OCI-LY1 (cell line): Measurements from ENCODE around the gene KRTAP3-2.

ENCODE experiments used
- H2AFZ ChIP-seq: fragments of 200-600 bp; sonication (generic), shearing (Covaris generic); 2 replicates; pipeline ENCODE4 v1.6.0; 2014; ENCODE audit warnings: antibody characterized with exemption, mild to moderate bottlenecking, low read length
- H3F3A ChIP-seq: fragments of 200-600 bp; sonication (generic), shearing (Covaris generic); 2 replicates; pipeline ENCODE4 v1.6.0; 2014; ENCODE audit warnings: mild to moderate bottlenecking, antibody characterized with exemption, low read length, moderate library complexity; ENCODE audit not compliant: insufficient read depth
- H3K27ac ChIP-seq: fragments of 200-600 bp; sonication (generic); 2 replicates; pipeline ENCODE4 v1.5.1; 2014; ENCODE audit warnings: low read length, mixed run types, mild to moderate bottlenecking, low read depth; ENCODE audit not compliant: poor library complexity, severe bottlenecking
- H3K27me3 ChIP-seq: fragments of 200-600 bp; sonication (generic); 2 replicates; pipeline ENCODE4 v1.6.0; 2014; ENCODE audit warnings: antibody characterized with exemption, mild to moderate bottlenecking, low read length, moderate library complexity; ENCODE audit not compliant: insufficient read depth
- H3K36me3 ChIP-seq: fragments of 200-600 bp; sonication (generic); 2 replicates; pipeline ENCODE4 v1.6.1; 2014; ENCODE audit warnings: mild to moderate bottlenecking, antibody characterized with exemption, low read length, moderate library complexity, mixed read lengths; ENCODE audit not compliant: insufficient read depth
- H3K4me1 ChIP-seq: fragments of 200-600 bp; sonication (generic); 2 replicates; pipeline ENCODE4 v1.5.1; 2014; ENCODE audit warnings: mild to moderate bottlenecking, low read length, moderate library complexity; ENCODE audit not compliant: insufficient read depth, severe bottlenecking
- H3K4me2 ChIP-seq: fragments of 200-600 bp; sonication (generic), shearing (Covaris generic); 2 replicates; pipeline ENCODE4 v1.6.1; 2014; ENCODE audit warnings: low read length
- H3K4me3 ChIP-seq: fragments of 200-600 bp; sonication (generic); 2 replicates; pipeline ENCODE4 v1.5.1; 2014; ENCODE audit warnings: low read length, low read depth, mild to moderate bottlenecking, mixed read lengths; ENCODE audit not compliant: poor library complexity, severe bottlenecking
- H3K79me2 ChIP-seq: fragments of 200-600 bp; shearing (Covaris generic); 2 replicates; pipeline ENCODE4 v1.6.1; 2016; ENCODE audit warnings: mixed run types, low read length, mixed read lengths; ENCODE audit not compliant: insufficient read depth
- H3K9ac ChIP-seq: fragments of 200-600 bp; sonication (generic), shearing (Covaris generic); 2 replicates; pipeline ENCODE4 v1.6.1; 2014; ENCODE audit warnings: mild to moderate bottlenecking, low read length, mixed read lengths
- H3K9me2 ChIP-seq: fragments of 200-600 bp; sonication (generic), shearing (Covaris generic); 2 replicates; pipeline ENCODE4 v1.6.1; 2014; ENCODE audit warnings: low read depth, mild to moderate bottlenecking, low read length, mixed read lengths
- H3K9me3 ChIP-seq: fragments of 200-600 bp; shearing (Covaris generic); 2 replicates; pipeline ENCODE4 v1.6.1; 2014; ENCODE audit warnings: low read length, mixed read lengths
- H4K20me1 ChIP-seq: fragments of 200-600 bp; sonication (generic), shearing (Covaris generic); 2 replicates; pipeline ENCODE4 v1.6.0; 2016; ENCODE audit warnings: mild to moderate bottlenecking, low read length; ENCODE audit not compliant: insufficient read depth
- EZH2 ChIP-seq: fragments of 200-600 bp; sonication (generic), shearing (Covaris generic); IDR thresholded peaks from 2 replicates; pipeline ENCODE4 v1.8.0; 2017; ENCODE audit warnings: borderline replicate concordance, mixed run types, mild to moderate bottlenecking, antibody characterized with exemption, low read length, moderate library complexity, mixed read lengths
- TF ChIP-seq, protein P1 (sequence below): fragments of 200-600 bp; sonication (generic), shearing (Covaris generic); IDR thresholded peaks from 2 replicates; pipeline ENCODE4 v1.5.1; 2017; ENCODE audit warnings: mild to moderate bottlenecking, antibody characterized with exemption, low read length, moderate library complexity, mixed read lengths

Gene KRTAP3-2

DNA sequence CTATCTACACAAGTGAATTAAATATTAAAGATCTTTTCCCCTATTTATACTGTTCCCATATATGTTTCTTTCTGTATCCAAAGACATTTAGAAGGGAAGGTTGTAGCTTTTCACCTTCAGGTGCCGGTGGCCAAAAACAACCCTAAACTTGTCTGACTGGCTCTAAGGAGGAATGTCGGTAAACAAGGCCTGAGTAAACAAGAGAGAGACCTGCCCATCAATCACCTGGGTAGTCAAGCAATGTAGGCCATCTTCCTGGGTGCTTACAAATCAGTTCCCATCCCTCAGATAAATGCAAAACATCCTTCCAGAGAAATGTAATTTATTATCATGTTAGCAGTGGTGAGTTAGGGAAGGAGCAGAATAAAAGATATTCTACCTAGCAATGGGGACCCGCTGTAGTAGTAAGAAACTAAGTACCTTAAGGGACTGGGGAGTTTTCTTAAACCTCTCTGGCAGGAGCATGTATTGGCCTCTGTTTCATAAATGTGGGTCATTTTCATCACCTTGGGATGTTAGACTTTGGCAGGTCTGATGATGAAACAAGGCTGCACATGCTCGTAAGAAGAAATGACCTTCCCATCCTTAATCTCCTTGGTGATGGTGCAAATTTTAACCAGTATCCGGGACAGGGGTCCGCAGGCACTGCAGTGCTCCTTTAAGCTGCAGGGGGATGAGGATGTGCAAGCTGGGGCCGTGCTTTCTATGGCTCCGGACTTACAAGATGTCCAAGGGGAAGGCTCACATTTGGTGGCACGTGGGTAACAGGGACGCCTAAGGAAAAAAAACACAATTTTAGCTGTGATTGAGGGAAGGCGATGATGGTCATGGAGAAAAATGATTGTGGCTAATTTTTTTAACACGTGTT, 41.4 kb downstream of the KRTAP3-2 start:
- H3K27me3 ChIP-seq, result no peaks in the 10 kb centered on the region
- no peak for TF ChIP-seq EZH2
- TF ChIP-seq, protein P1, sequence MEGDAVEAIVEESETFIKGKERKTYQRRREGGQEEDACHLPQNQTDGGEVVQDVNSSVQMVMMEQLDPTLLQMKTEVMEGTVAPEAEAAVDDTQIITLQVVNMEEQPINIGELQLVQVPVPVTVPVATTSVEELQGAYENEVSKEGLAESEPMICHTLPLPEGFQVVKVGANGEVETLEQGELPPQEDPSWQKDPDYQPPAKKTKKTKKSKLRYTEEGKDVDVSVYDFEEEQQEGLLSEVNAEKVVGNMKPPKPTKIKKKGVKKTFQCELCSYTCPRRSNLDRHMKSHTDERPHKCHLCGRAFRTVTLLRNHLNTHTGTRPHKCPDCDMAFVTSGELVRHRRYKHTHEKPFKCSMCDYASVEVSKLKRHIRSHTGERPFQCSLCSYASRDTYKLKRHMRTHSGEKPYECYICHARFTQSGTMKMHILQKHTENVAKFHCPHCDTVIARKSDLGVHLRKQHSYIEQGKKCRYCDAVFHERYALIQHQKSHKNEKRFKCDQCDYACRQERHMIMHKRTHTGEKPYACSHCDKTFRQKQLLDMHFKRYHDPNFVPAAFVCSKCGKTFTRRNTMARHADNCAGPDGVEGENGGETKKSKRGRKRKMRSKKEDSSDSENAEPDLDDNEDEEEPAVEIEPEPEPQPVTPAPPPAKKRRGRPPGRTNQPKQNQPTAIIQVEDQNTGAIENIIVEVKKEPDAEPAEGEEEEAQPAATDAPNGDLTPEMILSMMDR, result no peak
- no peak overlapping the region for H2AFZ ChIP-seq
- H3K79me2 ChIP-seq, result no peaks in the 10 kb centered on the region
- H3K27ac ChIP-seq, result no peak overlapping the region
- H3K4me2 ChIP-seq, result no peak overlapping the region
- H3K9me3 ChIP-seq, result no peaks in the 10 kb centered on the region
- no peaks in the 10 kb centered on the region for H3K9me2 ChIP-seq
- no peaks in the 10 kb centered on the region for H3K36me3 ChIP-seq
- H3K9ac ChIP-seq, result no peak overlapping the region
- H4K20me1 ChIP-seq, result no peaks in the 10 kb centered on the region
- H3K4me1 ChIP-seq, result no peaks in the 10 kb centered on the region
- no peaks in the 10 kb centered on the region for H3F3A ChIP-seq
- H3K4me3 ChIP-seq, result no peak overlapping the region

DNA sequence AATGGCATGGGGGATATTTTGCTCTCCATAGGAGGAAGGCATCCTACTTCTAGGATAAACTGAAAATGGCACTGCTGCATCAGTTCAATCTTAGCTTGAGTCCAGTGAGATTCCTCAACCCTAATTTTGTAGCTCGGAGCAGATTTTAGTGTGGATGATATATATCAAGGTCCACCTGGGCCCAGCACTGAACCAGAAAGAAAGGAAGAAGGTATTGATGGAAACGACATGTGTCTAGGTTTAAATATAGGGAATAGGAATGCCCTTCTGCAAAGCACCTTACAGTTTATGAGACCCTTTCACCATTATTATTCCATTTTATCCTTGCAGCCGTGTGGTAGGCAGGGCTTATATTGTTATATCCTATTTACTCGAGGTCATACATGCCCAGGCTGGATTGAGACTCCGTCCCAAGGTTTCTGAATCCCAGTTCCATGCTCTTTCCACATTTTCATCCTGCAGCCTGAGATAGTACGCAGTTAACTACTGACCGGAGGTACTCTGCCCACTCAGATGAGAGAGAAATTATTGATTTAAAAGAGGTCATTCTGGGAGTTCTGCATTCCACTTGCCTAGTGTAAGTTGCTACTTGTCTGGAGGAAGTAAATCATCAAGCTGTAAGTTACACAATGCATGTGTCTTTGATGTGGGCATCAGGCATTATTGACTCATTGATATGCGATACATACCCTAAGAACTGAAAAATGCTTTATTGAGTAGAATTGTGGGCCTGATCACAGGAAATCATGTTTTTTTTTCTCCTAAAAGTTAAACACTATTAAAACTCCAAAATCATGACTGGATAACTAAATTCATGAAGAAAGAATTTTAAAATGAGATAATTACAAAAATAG, 43.1 kb downstream of the KRTAP3-2 start:
- no peak overlapping the region for H3K27ac ChIP-seq
- H3K9me3 ChIP-seq, result no peaks in the 10 kb centered on the region
- H3F3A ChIP-seq, result no peaks in the 10 kb centered on the region
- no peaks in the 10 kb centered on the region for H3K4me1 ChIP-seq
- H3K79me2 ChIP-seq, result no peaks in the 10 kb centered on the region
- no peak for TF ChIP-seq EZH2
- TF ChIP-seq, protein P1, result no peak
- no peaks in the 10 kb centered on the region for H4K20me1 ChIP-seq
- H3K4me2 ChIP-seq, result no peak overlapping the region
- no peak overlapping the region for H2AFZ ChIP-seq
- no peak overlapping the region for H3K4me3 ChIP-seq
- no peak overlapping the region for H3K9ac ChIP-seq
- H3K36me3 ChIP-seq, result no peaks in the 10 kb centered on the region
- H3K27me3 ChIP-seq, result no peaks in the 10 kb centered on the region
- no peaks in the 10 kb centered on the region for H3K9me2 ChIP-seq

DNA sequence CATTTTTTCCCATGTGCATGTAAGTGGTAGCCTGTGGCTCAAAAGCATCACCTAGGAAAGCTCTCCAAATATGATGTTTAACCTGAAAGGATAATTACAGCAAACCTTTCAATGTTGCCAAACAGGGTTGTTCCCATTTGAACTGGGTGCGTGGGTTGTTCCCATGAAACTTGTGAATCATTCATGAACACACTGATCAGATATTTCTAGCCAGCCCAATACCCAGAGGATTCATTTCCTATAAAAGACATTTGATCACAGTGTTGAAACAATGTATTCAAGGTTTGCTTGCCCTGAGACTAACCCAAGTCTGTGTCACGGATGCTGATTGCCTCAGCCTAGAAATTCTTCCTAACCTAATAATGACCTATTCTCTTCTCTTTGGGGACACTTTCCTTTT, 45.8 kb downstream of the KRTAP3-2 start:
- Histone ChIP-seq H3F3A (no peaks in the 10 kb centered on the region), H3K36me3 (no peaks in the 10 kb centered on the region), H3K9me2 (no peaks in the 10 kb centered on the region), H3K4me1 (no peaks in the 10 kb centered on the region), H3K79me2 (no peaks in the 10 kb centered on the region), H3K9ac (no peak overlapping the region), H3K4me2 (no peak overlapping the region), H4K20me1 (no peaks in the 10 kb centered on the region), H3K9me3 (no peaks in the 10 kb centered on the region), H3K27ac (no peak overlapping the region), H2AFZ (no peak overlapping the region), H3K4me3 (no peak overlapping the region), H3K27me3 (no peaks in the 10 kb centered on the region)
- no peak for TF ChIP-seq EZH2
- TF ChIP-seq, protein P1, result no peak
